Smooth muscle cell (in vitro differentiated cells): Measurements from ENCODE around the gene FOXF1. TPM values are rescaled to one million over a fixed set of nuclear protein-coding genes. Genes with fewer than 3 reads are reported as not detected.

Experiments used
- DNase-seq: peaks from one replicate; lab custom pipeline; 2025; ENCODE audit not compliant: unreplicated experiment; lab: John Stamatoyannopoulos, UW
- H2AFZ ChIP-seq: fragments of 200-600 bp; sonication (generic); 2 replicates; pipeline ENCODE4 v1.6.0; 2016; ENCODE audit warnings: antibody characterized with exemption, low read depth, mild to moderate bottlenecking
- H3F3A ChIP-seq: fragments of 200-600 bp; sonication (generic); 2 replicates; pipeline ENCODE4 v1.6.0; 2017; ENCODE audit warnings: antibody characterized with exemption, low read depth
- H3K27ac ChIP-seq: fragments of 200-600 bp; sonication (generic); 2 replicates; pipeline ENCODE4 v1.5.1; 2016; ENCODE audit warnings: low read depth, mild to moderate bottlenecking
- H3K27me3 ChIP-seq: fragments of 200-600 bp; sonication (generic); 2 replicates; pipeline ENCODE4 v1.6.1; 2016; ENCODE audit warnings: low read depth, mild to moderate bottlenecking
- H3K36me3 ChIP-seq: fragments of 200-600 bp; sonication (generic); 2 replicates; pipeline ENCODE4 v1.5.1; 2016; ENCODE audit warnings: low read depth
- H3K4me1 ChIP-seq: fragments of 200-600 bp; sonication (generic); 2 replicates; pipeline ENCODE4 v1.5.1; 2016; ENCODE audit warnings: low read depth
- H3K4me2 ChIP-seq: fragments of 200-600 bp; sonication (generic); 2 replicates; pipeline ENCODE4 v1.6.0; 2016; ENCODE audit warnings: mild to moderate bottlenecking
- H3K4me3 ChIP-seq: fragments of 200-600 bp; sonication (generic); 2 replicates; pipeline ENCODE4 v1.5.1; 2016; ENCODE audit warnings: mild to moderate bottlenecking
- H3K79me2 ChIP-seq: fragments of 200-600 bp; sonication (generic); 2 replicates; pipeline ENCODE4 v1.6.0; 2016; ENCODE audit warnings: low read depth, mild to moderate bottlenecking
- H3K9ac ChIP-seq: fragments of 200-600 bp; sonication (generic); 2 replicates; pipeline ENCODE4 v1.6.0; 2016; ENCODE audit warnings: low read depth
- H3K9me3 ChIP-seq: fragments of 200-600 bp; sonication (generic); replicated peaks from 2 replicates; pipeline ENCODE4 v1.5.1; 2016; ENCODE audit warnings: low read depth
- H4K20me1 ChIP-seq: fragments of 200-600 bp; sonication (generic); 2 replicates; pipeline ENCODE4 v1.6.0; 2016; ENCODE audit warnings: low read depth
- WGBS: methylation state at CpG from one replicate; pipeline ENCODE4 v1.1.7; 2016; ENCODE audit warnings: low lambda C conversion rate; 5-methylcytosine and 5-hydroxymethylcytosine counted together
- polyA plus RNA-seq: library from polyadenylated mRNA; unstranded; fragments of >200 nt; fragmentation: Nextera tagmentation; extraction: Ambion mirVana; gene quantifications from 2 replicates; pipeline ENCODE4 v1.2.1, GENCODE V29; 2016
- total RNA-seq: library from RNA; depleted of rRNA; stranded (reverse); fragments of >200 nt; gene quantifications from 2 replicates; pipeline ENCODE4 v1.2.3, GENCODE V29; 2014
- TF ChIP-seq, protein P1 (sequence below): fragments of 200-600 bp; sonication (generic); IDR thresholded peaks from 2 replicates; pipeline ENCODE4 v1.5.1; 2017; ENCODE audit warnings: borderline replicate concordance, mild to moderate bottlenecking, antibody characterized with exemption; ENCODE audit not compliant: insufficient read depth, poor library complexity, severe bottlenecking

The FOXF1 gene
- total and polyA plus RNA-seq, 2 experiments from 2014 or later, result 24.7 to 31.5 TPM

DNA sequence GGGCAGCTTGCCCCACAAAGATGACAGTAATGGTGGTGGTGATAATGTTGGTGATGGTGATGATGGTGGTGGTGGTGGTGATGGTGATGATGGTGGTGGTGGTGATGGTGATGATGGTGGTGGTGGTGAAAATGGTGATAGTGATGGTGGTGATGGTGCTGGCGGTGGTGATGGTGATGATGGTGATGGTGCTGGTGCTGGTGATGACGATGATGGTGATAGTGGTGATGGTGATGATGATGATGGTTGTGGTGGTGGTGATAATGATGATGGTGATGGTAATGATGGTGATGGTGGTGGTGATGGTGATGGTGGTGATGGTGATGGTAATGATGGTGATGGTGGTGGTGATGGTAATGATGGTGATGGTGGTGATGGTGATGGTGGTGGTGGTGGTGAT, 46.3 kb upstream of the FOXF1 start:
- H3F3A ChIP-seq, result no peaks in the 10 kb centered on the region
- no peaks in the 10 kb centered on the region for H4K20me1 ChIP-seq
- no peak overlapping the region for H3K9ac ChIP-seq
- no peak overlapping the region for H3K27ac ChIP-seq
- H3K4me3 ChIP-seq, result no peak overlapping the region
- no peaks in the 10 kb centered on the region for H3K9me3 ChIP-seq
- DNase-seq, result no peak
- H3K79me2 ChIP-seq, result no peaks in the 10 kb centered on the region
- 87% methylated on average over 2 of the region's 2 CpGs for WGBS
- H3K4me1 ChIP-seq, result no peaks in the 10 kb centered on the region
- TF ChIP-seq, protein P1, sequence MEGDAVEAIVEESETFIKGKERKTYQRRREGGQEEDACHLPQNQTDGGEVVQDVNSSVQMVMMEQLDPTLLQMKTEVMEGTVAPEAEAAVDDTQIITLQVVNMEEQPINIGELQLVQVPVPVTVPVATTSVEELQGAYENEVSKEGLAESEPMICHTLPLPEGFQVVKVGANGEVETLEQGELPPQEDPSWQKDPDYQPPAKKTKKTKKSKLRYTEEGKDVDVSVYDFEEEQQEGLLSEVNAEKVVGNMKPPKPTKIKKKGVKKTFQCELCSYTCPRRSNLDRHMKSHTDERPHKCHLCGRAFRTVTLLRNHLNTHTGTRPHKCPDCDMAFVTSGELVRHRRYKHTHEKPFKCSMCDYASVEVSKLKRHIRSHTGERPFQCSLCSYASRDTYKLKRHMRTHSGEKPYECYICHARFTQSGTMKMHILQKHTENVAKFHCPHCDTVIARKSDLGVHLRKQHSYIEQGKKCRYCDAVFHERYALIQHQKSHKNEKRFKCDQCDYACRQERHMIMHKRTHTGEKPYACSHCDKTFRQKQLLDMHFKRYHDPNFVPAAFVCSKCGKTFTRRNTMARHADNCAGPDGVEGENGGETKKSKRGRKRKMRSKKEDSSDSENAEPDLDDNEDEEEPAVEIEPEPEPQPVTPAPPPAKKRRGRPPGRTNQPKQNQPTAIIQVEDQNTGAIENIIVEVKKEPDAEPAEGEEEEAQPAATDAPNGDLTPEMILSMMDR, result no peak
- H2AFZ ChIP-seq, result no peak overlapping the region
- no peaks in the 10 kb centered on the region for H3K27me3 ChIP-seq
- H3K4me2 ChIP-seq, result no peak overlapping the region
- H3K36me3 ChIP-seq, result no peaks in the 10 kb centered on the region

DNA sequence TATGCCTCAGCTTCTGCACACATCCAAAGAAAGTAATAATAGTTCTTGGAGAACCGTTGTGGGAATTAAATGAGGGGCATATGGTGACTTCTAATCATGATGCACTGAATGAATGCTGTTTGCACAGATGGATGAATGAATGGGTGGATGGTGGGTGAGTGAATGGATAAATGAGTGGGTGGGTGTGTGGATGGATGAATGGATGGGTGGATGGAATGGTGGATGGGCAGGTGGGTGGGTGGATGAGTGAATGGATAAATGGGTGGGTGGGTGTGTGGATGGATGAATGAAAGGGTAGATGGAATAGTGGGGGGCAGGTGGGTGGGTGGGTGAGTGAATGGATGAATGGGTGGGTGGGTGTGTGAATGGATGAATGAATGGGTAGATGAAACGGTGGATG, 44.9 kb upstream of the FOXF1 start:
- no peaks in the 10 kb centered on the region for H3K9me3 ChIP-seq
- no peak overlapping the region for H3K27ac ChIP-seq
- no peak overlapping the region for H3K4me2 ChIP-seq
- H3K79me2 ChIP-seq, result no peaks in the 10 kb centered on the region
- no peak overlapping the region for H3K4me3 ChIP-seq
- H3K36me3 ChIP-seq, result no peaks in the 10 kb centered on the region
- DNase-seq, result no peak
- H3K4me1 ChIP-seq, result no peaks in the 10 kb centered on the region
- H2AFZ ChIP-seq, result no peak overlapping the region
- no peaks in the 10 kb centered on the region for H3F3A ChIP-seq
- TF ChIP-seq, protein P1, result no peak
- H3K9ac ChIP-seq, result no peak overlapping the region
- H4K20me1 ChIP-seq, result no peaks in the 10 kb centered on the region
- no peaks in the 10 kb centered on the region for H3K27me3 ChIP-seq
- 83% methylated on average over 2 of the region's 2 CpGs for WGBS

DNA sequence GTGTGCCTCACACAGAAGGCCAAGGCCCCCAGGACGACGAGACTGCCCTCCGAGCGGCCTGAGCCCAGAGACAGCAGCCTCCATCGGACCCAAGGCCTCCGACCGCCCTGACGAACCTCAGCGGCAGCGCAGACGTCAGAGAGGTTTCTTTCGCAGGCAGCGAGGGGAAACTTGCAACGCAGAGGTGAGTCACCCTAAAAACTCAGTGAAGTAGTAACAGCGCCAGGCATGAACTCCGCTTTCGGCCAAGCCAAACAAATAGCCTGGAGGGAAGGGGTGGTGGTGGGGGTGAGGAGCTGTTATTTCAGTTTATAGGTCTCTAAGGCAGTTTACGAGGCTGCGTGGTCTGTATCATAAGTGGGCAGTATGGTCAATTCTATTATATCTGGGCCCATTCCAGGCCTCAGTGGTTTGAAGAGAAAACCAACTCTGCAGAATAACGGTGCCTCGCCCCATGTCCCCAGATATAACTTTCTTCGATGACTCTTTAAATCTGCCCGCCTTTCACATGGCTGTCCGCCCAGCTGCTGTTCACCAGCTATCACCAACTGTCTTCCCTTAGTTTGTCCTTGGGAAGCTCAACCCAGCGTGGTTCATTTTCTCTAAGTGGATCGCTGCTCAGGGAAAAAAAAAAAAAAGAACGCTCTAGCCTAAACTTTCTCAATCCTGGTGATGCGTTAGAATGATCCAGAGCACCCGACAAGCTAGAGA, 43.5 kb upstream of the FOXF1 start:
- DNase-seq, result no peak
- no peaks in the 10 kb centered on the region for H3K79me2 ChIP-seq
- H3K4me1 ChIP-seq, result no peaks in the 10 kb centered on the region
- H3K9ac ChIP-seq, result no peak overlapping the region
- TF ChIP-seq, protein P1, result no peak
- no peak overlapping the region for H3K4me2 ChIP-seq
- no peaks in the 10 kb centered on the region for H3F3A ChIP-seq
- H3K9me3 ChIP-seq, result no peaks in the 10 kb centered on the region
- no peaks in the 10 kb centered on the region for H3K27me3 ChIP-seq
- no peak overlapping the region for H3K4me3 ChIP-seq
- 67% methylated on average over 29 of the region's 29 CpGs for WGBS
- H3K27ac ChIP-seq, result no peak overlapping the region
- no peak overlapping the region for H2AFZ ChIP-seq
- H3K36me3 ChIP-seq, result no peaks in the 10 kb centered on the region
- H4K20me1 ChIP-seq, result no peaks in the 10 kb centered on the region

DNA sequence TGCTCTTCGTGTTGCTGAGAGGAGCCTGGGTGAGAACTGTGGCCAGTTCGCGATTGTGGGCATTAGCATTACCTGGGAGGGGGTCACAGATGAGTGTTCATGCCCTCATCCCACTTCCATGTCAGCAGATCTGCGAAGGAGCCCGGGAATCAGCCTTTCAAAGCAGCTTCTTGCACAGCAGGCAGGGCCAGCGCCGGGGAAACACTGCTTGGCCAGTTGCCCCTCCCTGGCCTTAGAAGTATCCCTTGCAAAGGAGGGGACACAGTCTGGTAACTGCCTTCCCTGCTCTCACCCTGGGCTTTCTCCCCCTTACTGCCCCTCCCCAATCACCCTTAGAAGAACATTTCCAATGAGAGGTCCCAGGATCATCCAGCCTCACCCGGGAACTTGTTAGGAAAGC, 42.8 kb upstream of the FOXF1 start:
- H3K27ac ChIP-seq, result no peak overlapping the region
- H3K27me3 ChIP-seq, result no peaks in the 10 kb centered on the region
- WGBS, result 94% methylated on average over 8 of the region's 8 CpGs
- no peak overlapping the region for H3K4me3 ChIP-seq
- H3K79me2 ChIP-seq, result no peaks in the 10 kb centered on the region
- H2AFZ ChIP-seq, result no peak overlapping the region
- H3K4me2 ChIP-seq, result no peak overlapping the region
- no peak overlapping the region for H3K9ac ChIP-seq
- no peaks in the 10 kb centered on the region for H3K36me3 ChIP-seq
- no peaks in the 10 kb centered on the region for H3K4me1 ChIP-seq
- DNase-seq, result no peak
- H4K20me1 ChIP-seq, result no peaks in the 10 kb centered on the region
- H3K9me3 ChIP-seq, result no peaks in the 10 kb centered on the region
- TF ChIP-seq, protein P1, result no peak
- no peaks in the 10 kb centered on the region for H3F3A ChIP-seq
